Measurements from ENCODE around the gene KLRF2. TPM values are rescaled to one million over a fixed set of nuclear protein-coding genes. Genes with fewer than 3 reads are reported as not detected.

KLRF2 gene
- total RNA-seq, 1 experiment from 2014 or later = not detected

GRCh38 chr12:9848899-9849298 is 32.4 kb upstream of the KLRF2 start:
- no peak for TF ChIP-seq CTCF (conservative IDR thresholded peaks at IDR 0.05)
- Histone ChIP-seq H2BK20ac (ENCODE audit: low read depth, low read length, poor library complexity, severe bottlenecking) (no peak overlapping the region), H4K8ac (replicated peaks; ENCODE audit: insufficient read length, low read depth, low read length) (no peak overlapping the region), H4K5ac (ENCODE audit: insufficient read length, low read depth, low read length) (no peak overlapping the region), H3K4ac (ENCODE audit: low read depth, low read length) (no peak overlapping the region), H2BK12ac (ENCODE audit: insufficient read length, low read depth, low read length) (no peak overlapping the region), H2AK5ac (ENCODE audit: insufficient read length, low read length) (no peak overlapping the region), H2BK5ac (ENCODE audit: insufficient read length, low read length) (no peak overlapping the region), H3T11ph (ENCODE audit: low read length) (no peak overlapping the region), H3K23me2 (ENCODE audit: insufficient read length, low read depth, low read length, poor library complexity, severe bottlenecking) (no peaks in the 10 kb centered on the region), H3K9me3 (ENCODE audit: control insufficient read depth, low read depth, low read length) (no peaks in the 10 kb centered on the region), H3K23ac (ENCODE audit: insufficient read length, low read depth, low read length) (no peak overlapping the region), H3K4me2 (ENCODE audit: insufficient read depth, insufficient read length, low read length) (no peak overlapping the region), H2AFZ (ENCODE audit: low read length) (no peak overlapping the region), H3K56ac (ENCODE audit: insufficient read length, low read depth, low read length) (no peak overlapping the region), H4K20me1 (ENCODE audit: control insufficient read depth, insufficient read depth, insufficient read length) (no peaks in the 10 kb centered on the region), H3K79me1 (ENCODE audit: insufficient read depth, low read depth, low read length, poor library complexity, severe bottlenecking) (no peaks in the 10 kb centered on the region), H3K27me3 (ENCODE audit: insufficient read depth, low read length) (no peaks in the 10 kb centered on the region), H3K4me1 (ENCODE audit: insufficient read depth, low read length) (no peaks in the 10 kb centered on the region; the same call in 1 of the 2 replicates), H3K27ac (ENCODE audit: insufficient read length, low read depth, low read length) (no peak overlapping the region), H4K91ac (ENCODE audit: insufficient read length, low read depth, low read length) (no peak overlapping the region), H3K79me2 (ENCODE audit: insufficient read depth, low read length) (no peaks in the 10 kb centered on the region), H2BK15ac (ENCODE audit: low read depth, low read length) (no peak overlapping the region), H2BK120ac (ENCODE audit: low read depth, low read length, poor library complexity, severe bottlenecking) (no peak overlapping the region), H3K14ac (ENCODE audit: insufficient read depth, low read length) (no peak overlapping the region), H3K9ac (ENCODE audit: extremely low read depth, insufficient read length, low read length) (no peak overlapping the region), H3K18ac (ENCODE audit: insufficient read length, low read depth, low read length) (no peak overlapping the region)
- Mint-ChIP-seq H3K36me3 (ENCODE audit: insufficient read depth in 1 of 3, low read depth in 3 of 3) (no peaks in the 10 kb centered on the region), H3K27me3 (ENCODE audit: low read depth) (peaks cover 1% of the 10 kb centered on the region; the same call in 1 of the 2 replicates), H3K9me3 (no peaks in the 10 kb centered on the region), H3K4me3 (no peak overlapping the region), H3K4me1 (peaks cover 10% of the 10 kb centered on the region in 2 experiments), H3K27ac (no peak overlapping the region)
- peak; percentile 34 for DNase-seq
- no CpG with 5 or more reads among the region's 5 CpGs for WGBS (ENCODE audit: extremely low coverage, insufficient read length, low lambda C conversion rate)

All from H9 (cell line).